LNCaP clone FGC (cell line): ENCODE results near the gene SESN1.

Experiments
- DNase-seq: peaks from one replicate; pipeline ENCODE4 v3.0.0-alpha.2; 2011; ENCODE audit warnings: low read depth
- H3K4me3 ChIP-seq: 2 replicates; pipeline ENCODE4 v1.5.1; 2011; ENCODE audit warnings: mild to moderate bottlenecking, low read depth, low read length, control low read depth
- TF ChIP-seq, protein P1 (sequence below): IDR thresholded peaks from 2 replicates; pipeline ENCODE4 v1.5.1; 2012; ENCODE audit warnings: mild to moderate bottlenecking; ENCODE audit not compliant: control insufficient read depth, insufficient read depth; ENCODE audit errors: extremely low read depth

The SESN1 gene

DNA sequence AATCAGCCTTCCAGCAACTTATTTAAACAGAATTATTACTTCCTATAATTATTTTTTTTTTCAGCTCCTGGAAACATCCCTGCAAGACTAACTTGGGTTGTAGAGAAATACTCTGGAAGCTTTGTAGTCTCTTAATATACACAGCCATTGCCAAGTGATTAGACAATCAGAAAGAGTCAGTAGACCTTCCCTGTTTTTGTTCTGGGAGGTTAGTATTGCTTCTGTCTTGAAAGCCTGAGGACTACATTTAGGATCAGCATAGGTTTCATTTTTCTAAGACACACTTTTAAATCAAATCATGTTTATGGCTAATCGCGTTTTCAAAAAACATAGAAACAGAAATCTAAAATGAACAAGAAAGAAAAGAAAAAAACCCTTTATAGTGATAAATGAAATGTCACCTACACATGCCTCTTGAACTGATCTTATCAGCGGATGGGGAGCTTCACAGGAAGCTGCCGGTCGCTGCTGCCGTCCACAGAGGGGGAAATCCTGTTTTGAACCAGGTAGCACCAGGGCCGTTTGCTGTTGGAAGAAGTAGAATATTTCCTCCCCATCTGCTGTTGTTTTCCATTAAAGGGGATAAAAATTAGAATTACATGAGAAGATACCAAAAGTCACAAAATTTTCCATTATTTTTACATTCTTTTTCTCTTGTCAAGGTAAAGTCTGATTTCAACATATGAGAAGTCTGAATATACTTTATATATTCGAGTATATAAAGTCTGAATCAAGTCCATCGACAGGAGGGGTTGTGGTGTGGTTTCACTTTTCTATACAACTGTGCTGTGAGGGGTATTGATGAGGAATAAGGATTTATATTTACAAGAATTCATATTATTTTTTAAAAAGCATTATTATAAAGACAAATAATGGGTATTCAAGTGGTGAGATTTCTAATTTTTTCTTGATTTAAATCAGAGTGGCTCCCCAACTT is 151.8 kb downstream of the SESN1 start:
- TF ChIP-seq, protein P1, sequence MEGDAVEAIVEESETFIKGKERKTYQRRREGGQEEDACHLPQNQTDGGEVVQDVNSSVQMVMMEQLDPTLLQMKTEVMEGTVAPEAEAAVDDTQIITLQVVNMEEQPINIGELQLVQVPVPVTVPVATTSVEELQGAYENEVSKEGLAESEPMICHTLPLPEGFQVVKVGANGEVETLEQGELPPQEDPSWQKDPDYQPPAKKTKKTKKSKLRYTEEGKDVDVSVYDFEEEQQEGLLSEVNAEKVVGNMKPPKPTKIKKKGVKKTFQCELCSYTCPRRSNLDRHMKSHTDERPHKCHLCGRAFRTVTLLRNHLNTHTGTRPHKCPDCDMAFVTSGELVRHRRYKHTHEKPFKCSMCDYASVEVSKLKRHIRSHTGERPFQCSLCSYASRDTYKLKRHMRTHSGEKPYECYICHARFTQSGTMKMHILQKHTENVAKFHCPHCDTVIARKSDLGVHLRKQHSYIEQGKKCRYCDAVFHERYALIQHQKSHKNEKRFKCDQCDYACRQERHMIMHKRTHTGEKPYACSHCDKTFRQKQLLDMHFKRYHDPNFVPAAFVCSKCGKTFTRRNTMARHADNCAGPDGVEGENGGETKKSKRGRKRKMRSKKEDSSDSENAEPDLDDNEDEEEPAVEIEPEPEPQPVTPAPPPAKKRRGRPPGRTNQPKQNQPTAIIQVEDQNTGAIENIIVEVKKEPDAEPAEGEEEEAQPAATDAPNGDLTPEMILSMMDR: no peak
- no peak for DNase-seq
- H3K4me3 ChIP-seq: no peak overlapping the region

DNA sequence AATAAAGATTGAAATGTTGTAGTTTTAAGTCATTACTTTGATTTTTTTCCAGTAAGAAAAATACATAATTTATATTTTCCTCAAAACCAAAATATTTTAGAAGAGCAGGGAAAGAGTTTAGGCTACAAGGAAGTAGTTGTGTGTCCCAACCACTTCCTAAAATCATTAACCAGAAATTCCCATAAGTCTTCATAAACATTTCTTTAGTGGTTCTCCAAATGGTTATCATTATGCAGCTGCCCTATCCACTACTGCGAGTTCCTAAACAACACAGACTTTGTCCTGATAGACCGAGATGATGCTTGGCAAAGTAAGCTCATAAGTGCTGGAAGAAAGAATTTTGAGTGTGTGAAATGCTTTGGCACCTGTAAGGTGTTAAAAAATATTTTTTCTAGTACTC is 152.8 kb downstream of the SESN1 start:
- no peak for DNase-seq
- H3K4me3 ChIP-seq: no peak overlapping the region
- TF ChIP-seq, protein P1: no peak

DNA sequence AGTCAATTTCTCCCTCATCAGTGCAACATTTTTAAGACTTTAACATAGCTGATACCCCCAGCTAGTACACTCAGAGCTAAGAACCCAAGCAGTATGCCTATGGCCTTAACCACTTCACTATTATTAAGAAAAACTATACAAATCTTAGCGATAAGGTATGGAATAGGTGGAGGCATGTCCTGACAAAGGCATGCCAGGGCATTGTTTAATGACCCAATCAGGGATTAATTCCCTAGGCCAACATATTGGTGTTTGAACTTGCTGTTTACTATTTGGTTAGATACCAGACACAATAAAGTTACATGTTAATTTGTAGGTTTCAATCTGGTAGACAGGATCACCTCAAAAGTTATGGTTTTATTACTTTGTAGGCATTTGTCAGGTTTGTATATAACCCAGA is 153.4 kb downstream of the SESN1 start:
- H3K4me3 ChIP-seq: no peak overlapping the region
- no peak for DNase-seq
- TF ChIP-seq, protein P1: no peak

DNA sequence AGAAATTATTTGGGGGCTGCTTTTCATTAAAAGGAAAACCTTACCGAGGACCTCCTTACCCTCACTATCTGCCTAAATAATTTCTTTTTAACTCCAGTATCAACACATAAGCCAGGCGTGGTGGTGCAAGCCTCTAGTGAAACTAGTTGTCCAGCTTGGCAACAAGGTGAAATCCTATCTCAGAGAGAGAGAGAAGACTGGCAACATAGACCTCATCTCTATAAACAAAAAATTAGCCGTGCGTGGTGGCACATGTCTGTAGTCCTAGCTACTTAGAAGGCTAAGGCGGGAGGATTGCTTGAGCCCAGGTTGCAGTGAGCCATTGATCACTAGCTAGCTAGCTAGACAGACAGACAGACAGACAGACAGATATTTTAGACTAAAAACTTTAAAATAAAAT is 153.9 kb downstream of the SESN1 start:
- no peak overlapping the region for H3K4me3 ChIP-seq
- DNase-seq: no peak
- TF ChIP-seq, protein P1: no peak

DNA sequence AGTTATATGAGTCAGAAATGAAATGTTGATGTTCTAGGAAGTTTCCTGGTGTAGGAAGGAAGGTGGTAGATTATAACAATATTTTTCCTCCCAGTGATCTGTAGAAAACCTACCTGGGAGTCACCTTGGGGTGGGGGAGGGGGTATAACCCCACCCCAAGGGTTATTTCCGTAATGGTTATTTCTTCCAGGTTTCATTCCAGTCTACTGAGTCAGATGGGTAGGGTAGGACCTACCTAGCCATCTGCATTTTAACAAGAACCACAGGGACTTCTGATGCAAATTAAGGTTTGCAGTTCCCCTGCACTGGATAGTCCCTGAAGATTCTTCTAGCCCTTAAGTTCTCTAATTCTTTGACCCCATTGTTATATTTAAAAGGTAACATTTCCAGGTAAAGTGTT is 157.5 kb downstream of the SESN1 start:
- TF ChIP-seq, protein P1: no peak
- H3K4me3 ChIP-seq: no peak overlapping the region
- DNase-seq: no peak
